Glomerular visceral epithelial cell (primary cell): Measurements from ENCODE around the gene ZNF552.
A peak's percentile ranks its signal among the peaks of the same experiment; 100 is the strongest.
"Not testable (repeated sequence)": the region's sequence is repeated elsewhere in the genome, so short reads cannot be mapped to it uniquely, and the experiment has no call there.

Experiments
- DNase-seq: peaks from one replicate; pipeline ENCODE4 v3.0.0-alpha.2; 2016; ENCODE audit errors: extremely low spot score

Gene ZNF552

GRCh38 chr19:57814505-57815246 lies at the start of gene ZNF552:
Gene ZNF552 (minus strand): TSS chr19:57814913. CDS start chr19:57814743, 170 bp downstream.
- DNase-seq, result peak; percentile 88

DNA sequence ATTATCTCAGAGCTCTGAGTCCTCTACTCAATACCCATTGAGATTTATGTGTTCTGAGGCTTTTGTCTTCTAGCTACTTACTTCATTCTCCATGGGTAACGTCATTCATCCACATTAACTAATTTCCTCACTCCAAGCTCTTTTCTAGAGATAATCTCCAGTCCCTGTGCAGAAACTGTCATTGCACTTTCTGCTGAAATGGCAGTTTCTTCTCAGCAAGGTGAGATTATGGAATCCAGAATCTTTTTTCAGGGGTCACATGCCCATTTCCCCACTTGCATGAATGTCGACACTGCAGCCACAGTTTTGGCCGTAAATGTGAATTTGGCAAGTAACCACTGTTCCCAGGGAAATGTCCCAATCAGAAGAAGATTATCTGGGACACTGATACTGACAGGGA lies 47.6 kb upstream of the ZNF552 start:
- DNase-seq, result not testable (repeated sequence)

DNA sequence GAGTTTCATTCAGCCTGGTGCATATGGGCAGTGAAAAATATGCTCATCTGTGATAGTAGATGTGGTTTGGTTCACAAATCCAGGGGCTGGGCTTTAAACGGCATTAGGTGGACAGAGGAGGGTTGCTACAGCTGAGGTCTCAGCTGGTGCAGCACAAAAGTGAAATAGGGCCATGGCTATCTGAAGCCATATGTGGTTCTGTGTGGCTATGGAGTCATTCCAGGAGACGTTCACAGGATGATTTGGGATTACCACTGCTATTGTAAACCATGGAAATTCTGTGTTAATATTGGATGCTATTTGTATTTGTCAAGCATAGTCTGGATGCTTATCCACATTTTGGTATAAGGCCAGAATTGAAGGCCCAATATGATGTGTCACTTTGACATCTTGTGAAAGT lies 39.4 kb upstream of the ZNF552 start:
- DNase-seq, result not testable (repeated sequence)

DNA sequence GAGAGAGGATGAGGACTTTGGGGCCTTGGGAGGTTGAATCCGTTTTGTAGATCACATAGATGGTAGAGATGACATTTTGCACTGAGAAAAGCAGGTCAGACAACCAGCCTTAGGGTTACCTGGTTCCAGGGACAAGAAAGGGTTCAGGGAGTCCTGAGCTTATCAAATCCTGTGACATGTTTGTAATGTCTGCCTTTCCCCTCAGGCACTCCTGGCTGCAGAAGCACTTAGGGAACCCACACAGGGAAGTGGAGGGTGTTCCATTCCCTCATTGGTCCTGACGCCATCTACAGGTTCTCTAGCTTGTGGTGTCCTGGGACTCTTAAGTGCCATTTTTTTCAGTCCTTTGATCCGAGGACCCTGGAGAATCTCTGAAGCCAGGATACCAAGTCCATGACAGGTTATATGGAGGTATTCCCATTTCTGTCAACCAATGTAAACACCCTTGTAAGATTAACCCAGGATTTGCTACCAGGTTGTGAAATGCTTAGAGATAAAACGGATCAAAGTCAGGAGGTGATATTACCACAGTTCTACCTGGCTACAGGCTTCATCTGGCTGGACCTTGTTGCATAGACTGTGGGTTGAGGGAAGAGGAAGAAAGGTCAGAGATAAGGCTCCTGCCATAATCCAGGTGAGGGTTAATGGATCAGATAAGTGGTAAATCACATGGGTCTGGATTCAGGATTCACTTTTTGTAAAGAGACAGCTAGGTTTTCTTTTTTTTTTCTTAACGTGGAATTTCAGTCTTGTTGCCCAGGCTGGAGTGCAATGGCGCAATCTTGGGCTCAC lies 37.3 kb upstream of the ZNF552 start:
- DNase-seq, result not testable (repeated sequence)

DNA sequence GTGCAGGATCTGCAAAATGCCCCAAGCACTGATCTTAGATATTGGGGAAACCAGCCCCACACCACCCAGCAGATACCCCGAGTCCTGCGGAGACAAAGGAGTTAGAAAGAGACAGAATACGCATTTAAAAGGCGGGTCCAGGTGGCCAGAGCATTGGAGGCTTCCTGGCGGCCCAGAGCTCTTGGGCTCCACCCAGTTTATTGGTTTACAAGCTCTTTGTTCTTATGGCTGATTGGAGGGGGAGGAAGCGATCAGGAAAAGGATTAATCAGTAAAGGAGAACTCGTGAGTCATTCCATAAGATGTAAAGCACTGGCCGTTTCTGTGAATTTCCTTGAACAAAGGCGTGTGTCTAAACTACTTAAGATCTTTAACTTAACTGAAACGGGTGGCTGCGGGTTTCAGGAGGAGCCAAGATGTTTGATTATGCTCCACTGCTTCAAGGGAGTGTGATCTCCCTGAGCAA lies 35.9 kb upstream of the ZNF552 start:
- peak; percentile 89 for DNase-seq

GRCh38 chr19:57849666-57850473 lies 35.2 kb upstream of the ZNF552 start, which contains the start of gene ZNF587:
Gene ZNF587 (plus strand): TSS chr19:57849859. CDS start chr19:57850039, 180 bp downstream.
- DNase-seq, result peak; percentile 84

- DNase-seq, result not testable (repeated sequence)
These were observed 34.5 kb upstream of the ZNF552 start for GRCh38 chr19:57849162-57849665.

DNA sequence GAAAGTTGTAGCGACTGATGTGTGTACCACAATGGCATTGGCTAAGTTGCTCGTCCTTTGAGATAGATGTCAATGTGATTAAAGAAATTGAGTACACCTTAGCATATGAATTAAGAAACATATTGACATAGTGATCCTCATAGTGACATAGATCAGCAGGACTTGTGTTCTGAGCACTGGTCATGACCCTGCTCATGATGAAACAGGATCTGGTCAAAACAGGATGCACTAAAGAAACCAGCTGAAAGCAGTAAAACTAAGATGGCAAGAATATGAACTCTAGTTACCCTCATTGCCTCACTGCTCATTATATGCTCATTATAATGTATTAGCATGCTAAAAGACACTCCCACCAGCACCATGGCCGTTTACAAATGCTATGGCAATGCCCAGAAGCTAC lies 32.5 kb upstream of the ZNF552 start:
- not testable (repeated sequence) for DNase-seq

- DNase-seq, result no peak
These were observed 26.5 kb upstream of the ZNF552 start for GRCh38 chr19:57841122-57841763.

- DNase-seq, result not testable (repeated sequence)
These were observed 24.0 kb upstream of the ZNF552 start for GRCh38 chr19:57838622-57839191.

- not testable (repeated sequence) for DNase-seq
These were observed 22.3 kb upstream of the ZNF552 start for GRCh38 chr19:57836991-57837390.

DNA sequence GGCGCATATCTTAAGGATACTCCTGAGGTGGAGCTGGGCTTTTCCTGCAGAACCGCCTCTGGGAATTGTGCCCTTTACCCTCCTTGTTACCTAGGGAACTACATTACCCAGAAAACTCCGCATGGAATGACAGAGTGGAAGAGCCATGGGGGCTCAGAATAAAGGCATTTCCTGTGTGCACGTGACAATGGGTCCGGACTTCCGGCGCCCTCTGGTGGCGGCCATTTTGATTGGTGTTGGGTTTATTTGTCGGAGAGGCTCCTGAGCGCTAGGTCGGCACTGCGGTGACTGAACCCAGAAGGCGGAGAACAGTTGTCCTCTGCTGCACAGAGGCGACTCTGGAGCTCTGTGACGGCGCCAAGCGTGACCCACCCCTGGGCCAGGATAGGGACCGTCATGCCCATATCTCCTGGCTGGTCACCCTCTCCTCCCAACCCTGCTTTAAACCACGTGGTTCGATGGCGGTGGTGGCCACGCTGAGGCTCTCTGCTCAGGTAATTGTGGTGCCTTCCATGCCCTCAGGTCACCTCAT lies 15.4 kb upstream of the ZNF552 start, which contains the start of gene ZNF587B:
Gene ZNF587B, plus strand, starts transcription at position 229 of the 532 bp plus-strand sequence. Its CDS starts 230 bp downstream, at position 459.
- peak; percentile 20 for DNase-seq

DNA sequence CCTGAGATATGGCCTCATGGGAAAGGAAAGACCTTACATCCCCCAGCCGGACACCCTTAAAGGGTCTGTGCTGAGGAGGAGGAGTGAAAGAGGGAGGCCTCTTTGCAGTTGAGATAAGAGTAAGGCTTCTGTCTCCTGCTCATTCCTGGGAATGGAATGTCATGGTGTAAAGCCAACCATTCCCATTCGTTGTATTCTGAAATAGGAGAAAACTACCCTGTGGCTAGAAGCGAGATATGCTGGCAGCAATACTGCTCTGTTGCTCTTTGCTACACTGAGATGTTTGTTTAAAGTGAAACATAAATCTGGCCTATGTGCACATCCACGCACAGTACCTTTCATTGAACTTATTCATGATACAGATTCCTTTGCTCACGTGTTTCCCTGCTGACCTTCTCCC lies 14.6 kb upstream of the ZNF552 start:
- no peak for DNase-seq

DNA sequence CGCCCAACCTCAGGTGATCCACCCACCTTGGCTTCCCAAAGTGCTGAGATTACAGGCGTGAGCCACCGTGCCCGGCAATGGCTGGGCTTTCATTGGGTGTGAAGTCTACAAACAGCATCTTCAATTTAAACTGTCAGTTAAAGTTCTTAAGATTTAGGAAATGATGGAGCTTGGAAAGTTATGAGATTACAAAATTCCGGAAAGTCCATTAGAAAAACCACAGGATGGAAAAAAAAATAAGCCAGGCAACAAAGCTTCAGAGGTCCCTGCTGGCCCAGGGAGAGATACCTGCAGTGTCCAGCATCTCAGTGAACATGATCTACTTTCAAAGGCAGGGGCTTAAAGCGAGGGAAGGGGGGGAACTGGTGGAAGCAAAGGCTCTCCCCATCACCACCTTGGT lies 10.8 kb upstream of the ZNF552 start:
- DNase-seq, result no peak

- not testable (repeated sequence) for DNase-seq
These were observed 8.9 kb upstream of the ZNF552 start for GRCh38 chr19:57823608-57824007.

DNA sequence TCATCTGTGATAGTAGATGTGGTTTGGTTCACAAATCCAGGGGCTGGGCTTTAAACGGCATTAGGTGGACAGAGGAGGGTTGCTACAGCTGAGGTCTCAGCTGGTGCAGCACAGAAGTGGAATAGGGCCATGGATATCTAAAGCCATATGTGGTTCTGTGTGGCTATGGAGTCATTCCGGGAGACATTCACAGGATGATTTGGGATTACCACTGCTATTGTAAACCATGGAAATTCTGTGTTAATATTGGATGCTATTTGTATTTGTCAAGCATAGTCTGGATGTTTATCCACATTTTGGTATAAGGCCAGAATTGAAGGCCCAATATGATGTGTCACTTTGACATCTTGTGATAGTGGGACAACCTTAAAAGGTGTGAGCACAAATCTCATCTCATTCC lies 8.4 kb upstream of the ZNF552 start:
- not testable (repeated sequence) for DNase-seq

- not testable (repeated sequence) for DNase-seq
These were observed 6.8 kb upstream of the ZNF552 start for GRCh38 chr19:57821501-57821900.

DNA sequence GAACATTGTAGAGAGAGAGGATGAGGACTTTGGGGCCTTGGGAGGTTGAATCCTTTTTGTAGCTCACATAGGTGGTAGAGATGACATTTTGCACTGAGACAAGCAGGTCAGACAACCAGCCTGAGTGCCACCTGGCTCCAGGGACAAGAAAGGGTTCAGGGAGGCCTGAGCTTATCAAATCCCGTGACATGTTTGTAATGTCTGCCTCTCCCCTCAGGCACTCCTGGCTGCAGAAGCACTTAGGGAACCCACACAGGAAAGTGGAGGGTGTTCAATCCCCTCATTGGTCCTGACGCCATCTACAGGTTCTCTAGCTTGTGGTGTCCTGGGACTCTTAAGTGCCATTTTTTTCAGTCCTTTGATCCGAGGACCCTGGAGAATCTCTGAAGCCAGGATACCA lies 6.4 kb upstream of the ZNF552 start:
- not testable (repeated sequence) for DNase-seq

GRCh38 chr19:57820599-57820998 lies 5.9 kb upstream of the ZNF552 start:
- no peak for DNase-seq

DNA sequence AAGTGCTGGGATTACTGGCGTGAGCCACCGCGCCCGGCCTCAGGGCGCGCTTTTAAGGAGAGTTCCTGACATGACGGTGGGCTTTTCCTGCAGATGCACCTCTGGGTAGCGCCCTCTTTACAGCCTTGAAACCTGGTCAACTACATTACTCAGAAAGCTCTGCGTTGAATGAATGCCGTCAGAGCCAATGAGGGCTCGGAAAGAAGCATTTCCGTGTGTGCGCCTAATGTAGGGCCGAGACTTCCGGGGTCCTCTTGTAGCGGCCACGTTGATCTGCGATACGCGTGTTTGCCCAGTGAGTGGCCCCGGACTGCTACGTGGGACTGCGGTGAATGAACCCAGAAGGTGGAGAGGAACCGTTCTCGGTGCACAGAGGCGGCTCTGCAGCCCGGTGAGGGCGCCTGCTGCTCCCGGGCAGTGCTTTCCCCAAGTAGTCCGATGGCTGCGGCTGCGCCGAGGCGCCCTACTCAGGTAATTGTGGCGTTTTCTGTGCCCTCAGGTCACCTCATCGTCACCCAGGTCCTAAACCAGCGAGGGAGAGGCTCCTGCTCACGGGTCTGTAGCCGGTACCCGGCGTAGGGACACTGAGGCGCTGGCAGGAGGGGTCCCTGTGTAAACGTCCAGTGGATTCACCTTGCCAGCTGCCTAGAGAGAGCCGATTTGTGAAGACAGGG lies 4.9 kb upstream of the ZNF552 start:
- peak; percentile 92 for DNase-seq
